Stomach (tissue), 9 donors: ENCODE measurements around the gene SWI5. TPM values are rescaled to one million over a fixed set of nuclear protein-coding genes. Genes with fewer than 3 reads are reported as not detected.

Experiments
- DNase-seq, 2 donors: peaks; one replicate each; pipeline versions ENCODE4 v3.0.0 to v3.0.0-alpha.2; 2013 to 2019
- H3K27ac ChIP-seq, 5 donors: fragments of 200-600 bp in 4 of 5; sonication (generic) in 4 of 5; one replicate each; pipeline ENCODE4 v1.5.1; 2013 to 2019; ENCODE audit warnings: mild to moderate bottlenecking in 1 of 5, moderate library complexity in 1 of 5
- H3K27me3 ChIP-seq, 3 donors: fragments of 200-600 bp; sonication (generic); one replicate each; pipeline ENCODE4 v1.5.1; 2017 to 2019; ENCODE audit warnings: mixed run types in 1 of 3
- H3K36me3 ChIP-seq, 4 donors: fragments of 200-600 bp; sonication (generic); 1 replicate in 3 of 4; 2 replicates in 1 of 4; pipeline ENCODE4 v1.5.1; 2016 to 2019
- H3K4me1 ChIP-seq, 4 donors: fragments of 200-600 bp; sonication (generic); one replicate each; pipeline ENCODE4 v1.5.1; 2016 to 2019
- H3K4me3 ChIP-seq, 4 donors: fragments of 200-600 bp; sonication (generic) in 3 of 4; one replicate each; pipeline ENCODE4 v1.5.1; 2016 to 2019; ENCODE audit warnings: mild to moderate bottlenecking in 1 of 4
- H3K9me3 ChIP-seq, 4 donors: fragments of 200-600 bp; sonication (generic); one replicate each; pipeline ENCODE4 v1.5.1; 2016 to 2019
- CTCF ChIP-seq, 7 experiments: fragments of 450-650 bp in 4 of 7; fragments of 200-600 bp in 3 of 7; sonication (generic) in 3 of 7; IDR thresholded peaks; one replicate each; pipeline ENCODE4 v1.5.1; 2016 to 2019; ENCODE audit warnings: antibody characterized with exemption in 7 of 7, control low read depth in 2 of 7, mild to moderate bottlenecking in 1 of 7
- EP300 ChIP-seq: sonication (generic); formaldehyde crosslinking; IDR thresholded peaks from one replicate; pipeline ENCODE4 v1.6.1; 2017; ENCODE audit warnings: antibody characterized with exemption
- POLR2A ChIP-seq, 4 donors: fragments of 450-650 bp; IDR thresholded peaks; one replicate each; pipeline ENCODE4 v1.6.1; 2016; ENCODE audit warnings: antibody characterized with exemption in 4 of 4, control low read depth in 2 of 4, mild to moderate bottlenecking in 1 of 4, moderate library complexity in 1 of 4
- POLR2AphosphoS5 ChIP-seq, 3 donors: sonication (generic); formaldehyde crosslinking; IDR thresholded peaks; one replicate each; pipeline ENCODE4 v1.6.1; 2016; ENCODE audit warnings: antibody characterized with exemption in 3 of 3
- WGBS, 5 donors: extraction: QIAGEN DNeasy Blood & Tissue Kit in 3 of 5; methylation state at CpG; one replicate each; pipeline versions ENCODE4 v1.1.5 to v1.1.7; 2013 to 2018; 5-methylcytosine and 5-hydroxymethylcytosine counted together
- intact Hi-C: fragments of 100-400 bp; cut with DNase I; formaldehyde crosslinking; loops from one replicate; pipeline ENCODE4 v1.15.1; 2023; ENCODE audit warnings: low total_unique reads
- polyA plus RNA-seq, 3 donors: library from polyadenylated mRNA; stranded (reverse); fragments of 200-250 nt; gene quantifications; one replicate each; pipeline ENCODE4 v1.2.3, GENCODE V29; 2013
- total RNA-seq, 5 donors: library from RNA; depleted of rRNA; stranded (reverse); fragments of >200 nt; gene quantifications; one replicate each; pipeline versions ENCODE4 v1.1.0 to v1.2.3, GENCODE V29; 2014 to 2016
- donor health status: healthy with polysubstance abuse.
- donor health status: Bipolar disorder and iron deficiency.
- donor health status: healthy.

Gene SWI5
- total and polyA plus RNA-seq, 8 donors = 8.1 to 61.3 (median 32.9) TPM; not detected in 2

- Histone ChIP-seq H3K4me3 (no peak overlapping the region), H3K27me3 (no peaks in the 10 kb centered on the region), H3K36me3 (peaks cover 71 to 99% (median 97%) of the 10 kb centered on the region in 4 donors), H3K9me3 (no peaks in the 10 kb centered on the region), H3K4me1 (peaks cover 0 to 2% (median 0%) of the 10 kb centered on the region in 4 donors), H3K27ac (no peak overlapping the region)
- intact Hi-C loops = no loop called here
- no peak for TF ChIP-seq POLR2AphosphoS5 (IDR thresholded peaks at IDR 0.05)
- no peak for TF ChIP-seq EP300
- no peak for TF ChIP-seq CTCF (IDR thresholded peaks at IDR 0.05)
- TF ChIP-seq POLR2A (IDR thresholded peaks at IDR 0.05) = no peak
- no peak for DNase-seq
- 91 to 96% (median 95%) methylated on average over 12 to 17 of the region's 17 CpGs for WGBS, 5 donors
Observed at GRCh38 chr9:128260340-128260739, 15.7 kb upstream of the SWI5 start.

DNA sequence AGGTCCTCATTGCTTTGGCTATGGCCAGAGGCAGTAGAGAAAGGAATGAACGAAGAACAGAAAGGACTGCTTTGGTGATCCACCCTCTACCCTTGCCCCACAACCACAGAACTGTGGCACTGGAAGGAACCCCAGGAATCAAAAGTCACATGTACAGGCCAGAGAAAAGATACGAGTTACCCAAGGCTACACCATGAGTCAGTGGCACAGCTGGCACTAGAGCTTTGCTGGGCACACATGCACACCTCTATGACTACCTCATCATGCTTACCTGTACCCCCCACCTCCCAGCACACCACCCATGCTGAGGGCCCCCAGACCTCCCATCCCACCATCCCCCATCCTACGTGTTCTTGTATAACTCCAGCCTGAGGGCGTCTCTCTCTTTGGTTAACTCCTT, 13.4 kb upstream of the SWI5 start:
- 67 to 83% (median 78%) methylated on average over 4 of the region's 4 CpGs for WGBS, 5 donors
- Histone ChIP-seq H3K27me3 (no peaks in the 10 kb centered on the region), H3K4me1 (no peaks in the 10 kb centered on the region), H3K36me3 (peaks cover 83 to 100% (median 100%) of the 10 kb centered on the region in 4 donors), H3K4me3 (no peak overlapping the region), H3K27ac (no peak overlapping the region), H3K9me3 (no peaks in the 10 kb centered on the region)
- DNase-seq = no peak
- intact Hi-C loops = no loop called here
- no peak for TF ChIP-seq EP300
- TF ChIP-seq CTCF (IDR thresholded peaks at IDR 0.05) = no peak
- TF ChIP-seq POLR2AphosphoS5 (IDR thresholded peaks at IDR 0.05) = no peak
- no peak for TF ChIP-seq POLR2A (IDR thresholded peaks at IDR 0.05)

GRCh38 chr9:128265348-128265847, 10.7 kb upstream of the SWI5 start:
- peaks cover 67 to 100% (median 96%) of the 10 kb centered on the region in 4 donors for H3K36me3 ChIP-seq
- no peaks in the 10 kb centered on the region for H3K9me3 ChIP-seq
- no peaks in the 10 kb centered on the region for H3K4me1 ChIP-seq
- intact Hi-C loops = no loop called here
- H3K27ac ChIP-seq = no peak overlapping the region
- TF ChIP-seq POLR2AphosphoS5 (IDR thresholded peaks at IDR 0.05) (no peak), POLR2A (IDR thresholded peaks at IDR 0.05) (no peak), EP300 (no peak)
- WGBS, 5 donors = 92 to 96% (median 95%) methylated on average over 10 of the region's 10 CpGs
- no peak for DNase-seq
- H3K4me3 ChIP-seq = no peak overlapping the region
- H3K27me3 ChIP-seq = no peaks in the 10 kb centered on the region

GRCh38 chr9:128266868-128267590, 9.0 kb upstream of the SWI5 start:
- no peak for DNase-seq
- TF ChIP-seq CTCF (IDR thresholded peaks at IDR 0.05) (no peak), POLR2AphosphoS5 (IDR thresholded peaks at IDR 0.05) (no peak), EP300 (no peak), POLR2A (IDR thresholded peaks at IDR 0.05) (no peak)
- Histone ChIP-seq H3K4me1 (peaks cover 0 to 5% (median 2%) of the 10 kb centered on the region in 4 donors), H3K9me3 (no peaks in the 10 kb centered on the region), H3K36me3 (peaks cover 61 to 98% (median 93%) of the 10 kb centered on the region in 4 donors), H3K27me3 (no peaks in the 10 kb centered on the region), H3K27ac (no peak overlapping the region), H3K4me3 (no peak overlapping the region)
- intact Hi-C loops = no loop called here
- 83 to 91% (median 86%) methylated on average over 15 of the region's 15 CpGs for WGBS, 5 donors

- DNase-seq = peak in 1 of 2 donors; percentile 45
- Histone ChIP-seq H3K36me3 (peaks cover 50 to 75% (median 69%) of the 10 kb centered on the region in 4 donors), H3K27me3 (no peaks in the 10 kb centered on the region), H3K9me3 (no peaks in the 10 kb centered on the region), H3K4me1 (peaks cover 14 to 31% (median 22%) of the 10 kb centered on the region in 4 donors), H3K4me3 (no peak overlapping the region), H3K27ac (peak overlapping the region in 2 of 5 donors; percentile 36 to 38)
- 51 to 70% (median 64%) methylated on average over 3 of the region's 3 CpGs for WGBS, 5 donors
- TF ChIP-seq EP300 (no peak), POLR2AphosphoS5 (IDR thresholded peaks at IDR 0.05) (no peak)
- intact Hi-C loops = no loop called here
Observed at GRCh38 chr9:128271112-128271511, 5.0 kb upstream of the SWI5 start.
